HG03064 (cell line): ENCODE results near the gene DRG2.

Source experiments
- ATAC-seq: cut with Tn5 transposase; IDR thresholded peaks from one replicate; pipeline ENCODE4 v1.9.1; 2021; ENCODE audit warnings: low read depth; ENCODE audit not compliant: unreplicated experiment

DRG2 gene

DNA sequence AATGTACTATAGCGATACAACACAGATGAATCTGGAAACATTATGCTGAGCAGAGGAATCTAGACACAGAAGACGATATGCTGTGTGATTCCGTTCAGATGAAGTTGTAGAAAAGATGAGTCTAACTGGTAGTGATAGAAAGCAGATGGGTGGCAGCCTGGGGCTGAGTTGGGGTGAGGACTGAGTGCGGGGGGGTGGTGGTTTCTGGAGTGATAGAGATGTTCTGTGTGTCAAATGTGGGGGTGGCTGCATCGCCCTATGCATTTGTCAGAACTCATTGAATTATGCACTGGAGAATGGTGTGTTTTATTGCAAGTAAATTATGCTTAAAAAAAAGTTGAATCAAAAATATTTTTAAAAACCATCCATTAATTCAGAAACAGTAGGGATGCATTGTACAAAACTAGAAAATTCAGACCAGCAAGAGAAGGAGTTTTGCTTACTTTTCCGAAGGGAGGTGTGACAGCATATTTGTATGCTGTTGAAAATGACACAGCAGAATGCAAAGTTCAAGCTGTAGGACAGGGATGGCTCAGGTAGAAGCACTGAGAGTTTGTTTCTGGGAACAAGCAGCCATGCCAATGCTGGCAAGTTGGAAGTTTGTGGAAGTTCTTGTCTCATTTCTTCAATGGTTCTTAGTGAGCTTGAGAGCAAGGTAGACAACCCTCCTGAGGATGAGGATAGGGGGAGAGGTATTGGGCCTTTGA is 13.0 kb upstream of the DRG2 start:
- ATAC-seq = no peak

DNA sequence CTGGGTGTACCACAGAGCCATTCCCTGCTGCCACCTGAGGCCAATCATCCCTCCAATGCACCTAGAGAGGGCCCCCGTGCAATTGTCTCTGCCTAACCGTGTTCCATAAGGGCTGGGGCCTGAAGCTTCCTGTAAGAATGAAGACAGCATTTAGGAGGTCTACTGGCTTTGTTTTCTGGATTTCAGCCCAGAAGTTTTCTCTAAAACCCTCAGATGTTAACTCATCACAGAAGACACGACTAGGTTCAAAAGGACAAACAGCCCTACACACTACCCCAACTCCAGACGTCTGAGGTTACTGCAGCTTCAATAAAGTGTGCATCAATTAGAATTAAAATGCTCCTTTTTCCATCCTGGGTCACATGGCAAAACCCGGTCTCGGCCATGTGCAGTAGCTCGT is 10.8 kb upstream of the DRG2 start:
- ATAC-seq = no peak

DNA sequence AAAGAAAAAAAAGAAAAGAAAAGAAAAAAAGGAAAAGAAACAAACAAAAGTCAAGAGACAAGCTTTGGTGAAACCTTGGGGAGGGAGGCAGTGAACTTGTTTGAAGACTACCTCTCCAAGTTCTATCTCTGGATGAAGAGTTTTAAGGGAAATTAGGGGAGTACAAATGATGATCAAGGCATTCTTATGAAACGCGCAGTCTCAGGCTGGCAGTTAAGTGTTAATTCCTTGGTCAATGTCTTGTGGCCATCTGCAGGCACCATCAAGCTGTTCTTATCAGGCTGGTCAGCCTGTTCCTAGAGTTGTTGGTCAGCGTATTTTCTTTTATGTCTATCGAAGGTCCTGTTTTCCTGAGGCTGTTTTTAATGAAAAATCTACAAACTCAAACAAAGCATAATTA is 8.2 kb upstream of the DRG2 start:
- ATAC-seq = no peak

DNA sequence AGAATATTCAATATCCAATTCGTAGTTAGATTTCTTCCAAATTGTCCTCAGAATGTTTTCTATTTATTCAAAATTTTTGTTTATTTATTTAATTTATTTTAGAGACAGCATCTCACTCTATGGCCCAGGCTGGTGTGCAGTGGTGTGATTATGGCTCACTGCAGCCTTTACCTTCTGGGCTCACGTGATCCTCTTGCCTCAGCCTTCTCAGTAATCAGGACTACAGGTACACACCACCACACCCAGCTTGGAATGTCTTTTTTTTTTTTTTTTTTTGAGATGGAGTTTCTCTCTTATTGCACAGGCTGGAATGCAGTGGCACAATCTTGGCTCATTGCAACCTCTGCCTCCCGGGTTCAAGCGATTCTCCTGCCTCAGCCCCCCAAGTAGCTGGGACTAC is 3.5 kb upstream of the DRG2 start:
- ATAC-seq = no peak

DNA sequence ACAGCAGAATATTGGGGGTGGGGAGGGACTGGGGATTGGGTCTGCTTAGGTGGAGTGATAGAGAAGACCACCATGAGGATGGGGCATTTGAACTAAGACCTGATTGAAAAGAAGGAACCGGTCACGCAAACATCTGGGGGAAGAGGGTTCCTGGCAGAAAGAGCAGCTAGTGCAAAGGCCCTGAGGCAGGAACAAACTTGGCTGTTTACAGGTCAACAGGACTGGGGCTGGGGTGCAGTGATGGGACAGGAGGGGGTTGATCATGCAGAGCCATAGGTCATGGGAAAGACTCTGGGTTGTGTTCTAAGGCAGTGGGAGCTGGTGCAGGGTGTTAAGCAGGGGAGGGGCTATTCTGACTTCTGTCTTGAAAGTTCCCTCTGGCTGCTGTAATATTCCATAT is 1.9 kb downstream of the DRG2 start:
- ATAC-seq = no peak

DNA sequence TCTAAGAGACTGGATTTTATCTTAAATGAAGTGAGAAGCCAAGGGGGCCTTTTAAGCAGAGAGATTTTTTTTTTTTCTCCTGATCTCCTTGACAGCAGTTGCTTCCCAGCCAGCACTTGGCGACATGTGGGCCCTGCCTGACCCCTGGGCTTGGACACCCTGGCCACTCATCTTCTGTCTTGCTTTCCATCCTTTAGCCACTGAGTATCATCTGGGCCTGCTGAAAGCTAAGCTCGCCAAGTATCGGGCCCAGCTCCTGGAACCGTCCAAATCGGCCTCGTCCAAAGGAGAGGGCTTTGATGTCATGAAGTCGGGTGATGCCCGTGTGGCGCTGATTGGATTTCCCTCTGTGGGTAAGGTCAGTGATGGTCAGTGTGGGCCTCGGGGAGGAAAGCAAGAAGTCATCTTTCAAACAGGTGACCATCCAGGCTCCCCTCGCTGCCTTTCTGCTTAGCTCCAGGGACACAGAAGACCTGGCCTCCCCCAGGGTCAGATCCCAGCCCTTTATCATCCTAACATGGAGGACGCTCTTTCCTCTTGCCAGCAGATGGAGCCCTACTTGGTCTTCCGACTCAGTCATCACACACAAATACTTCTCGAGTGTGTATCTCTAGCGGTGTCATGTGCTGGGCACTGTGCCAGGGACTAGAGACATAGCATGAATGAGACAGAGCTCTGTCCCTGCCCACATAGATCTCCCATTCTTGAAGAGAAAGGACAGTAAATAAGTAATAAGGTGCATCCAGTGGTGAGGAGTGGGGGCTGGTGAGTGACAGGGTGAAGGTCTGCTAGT is 6.1 kb downstream of the DRG2 start:
- ATAC-seq = no peak

DNA sequence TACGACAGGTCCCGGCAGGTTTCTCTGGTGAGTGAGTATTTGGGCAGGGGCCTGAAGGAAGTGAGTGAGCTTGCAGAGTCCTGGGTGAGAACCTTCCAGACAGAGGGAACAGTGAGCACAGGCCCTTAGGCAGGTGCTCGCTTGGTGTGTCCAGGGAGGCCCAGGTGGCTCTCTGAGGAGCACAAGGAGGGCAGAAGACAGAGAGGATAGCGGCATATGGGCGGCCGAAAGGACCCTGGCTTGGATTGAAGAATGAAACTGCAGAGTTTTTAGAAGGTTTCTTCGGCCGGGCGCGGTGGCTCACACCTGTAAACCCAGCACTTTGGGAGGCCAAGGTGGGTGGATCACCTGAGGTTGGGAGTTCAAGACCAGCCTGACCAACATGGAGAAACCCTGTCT is 6.7 kb downstream of the DRG2 start:
- no peak for ATAC-seq

DNA sequence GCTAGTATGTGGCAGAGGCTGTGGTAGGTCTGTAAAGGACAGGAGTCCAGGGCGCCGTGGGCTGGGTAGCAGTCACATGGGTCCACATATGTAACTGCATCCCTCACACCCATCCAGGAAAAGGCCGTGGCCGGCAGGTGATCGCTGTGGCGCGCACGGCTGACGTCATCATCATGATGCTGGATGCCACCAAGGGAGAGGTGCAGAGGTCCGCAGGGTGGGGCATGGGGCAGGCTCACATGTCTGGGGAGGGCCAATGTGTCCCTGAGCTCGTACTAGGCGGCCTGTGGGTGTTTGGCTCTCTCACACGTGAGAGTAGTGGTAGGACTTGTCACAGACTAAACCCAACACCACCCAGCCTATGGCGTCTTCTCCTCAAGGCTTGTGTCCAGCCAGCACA is 11.8 kb downstream of the DRG2 start:
- no peak for ATAC-seq

DNA sequence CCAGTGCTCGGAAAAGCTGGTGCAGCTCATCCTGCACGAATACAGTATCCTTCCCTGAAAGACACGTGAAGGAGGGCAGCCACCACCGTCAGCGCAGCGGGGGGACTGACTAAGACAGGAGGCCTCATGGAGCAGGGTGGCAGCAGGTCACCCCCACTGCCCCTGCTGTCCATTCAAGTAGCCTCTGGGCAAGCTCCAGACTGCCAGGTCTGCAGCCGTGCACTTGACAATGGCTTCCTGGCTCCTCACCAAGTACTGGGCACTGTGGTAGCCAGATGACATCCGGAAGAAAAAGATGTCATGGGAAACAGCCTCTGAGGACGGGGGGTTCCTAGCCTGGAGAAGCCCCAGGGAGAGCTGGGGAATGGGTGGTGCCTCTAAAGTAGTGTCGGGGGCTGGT is 12.9 kb downstream of the DRG2 start:
- ATAC-seq = no peak

DNA sequence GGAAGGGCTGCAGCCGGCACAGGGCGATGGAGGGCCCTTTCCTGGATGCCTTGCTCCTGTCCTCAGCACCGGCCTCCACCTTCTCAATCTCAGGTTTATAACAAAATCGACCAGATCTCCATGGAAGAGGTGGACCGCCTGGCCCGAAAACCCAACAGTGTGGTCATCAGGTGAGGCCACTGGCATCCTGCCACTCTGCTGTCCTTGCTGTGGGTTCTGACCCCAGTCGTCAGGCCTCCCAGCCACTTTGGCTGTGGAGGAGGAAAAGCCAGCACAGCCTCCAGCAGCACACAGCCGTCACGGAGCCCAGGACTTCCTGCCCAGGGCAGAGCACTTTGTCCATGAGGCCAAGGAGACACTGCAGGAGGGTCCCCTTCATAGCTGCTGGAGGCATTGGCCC is 14.1 kb downstream of the DRG2 start:
- ATAC-seq = no peak

DNA sequence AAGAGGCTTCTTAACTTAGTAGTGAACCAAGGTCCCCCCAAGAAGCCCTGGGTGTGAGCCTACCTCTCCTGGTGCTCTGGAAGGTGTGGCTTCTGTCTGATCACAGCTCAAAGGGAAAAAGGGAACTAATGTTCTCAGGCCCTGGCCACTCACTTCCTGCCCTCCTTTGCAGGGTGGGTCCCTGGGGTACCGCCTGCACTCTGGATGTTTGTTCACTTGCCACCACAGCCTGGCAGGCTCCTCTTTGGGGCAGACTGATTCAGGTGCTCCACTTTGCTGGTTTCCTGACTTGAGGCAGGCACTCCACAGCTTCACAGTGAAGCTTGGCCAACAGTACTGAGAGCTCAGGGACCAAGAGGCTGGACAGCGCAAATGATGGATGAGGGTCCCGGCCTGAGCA is 14.9 kb downstream of the DRG2 start:
- ATAC-seq = no peak

DNA sequence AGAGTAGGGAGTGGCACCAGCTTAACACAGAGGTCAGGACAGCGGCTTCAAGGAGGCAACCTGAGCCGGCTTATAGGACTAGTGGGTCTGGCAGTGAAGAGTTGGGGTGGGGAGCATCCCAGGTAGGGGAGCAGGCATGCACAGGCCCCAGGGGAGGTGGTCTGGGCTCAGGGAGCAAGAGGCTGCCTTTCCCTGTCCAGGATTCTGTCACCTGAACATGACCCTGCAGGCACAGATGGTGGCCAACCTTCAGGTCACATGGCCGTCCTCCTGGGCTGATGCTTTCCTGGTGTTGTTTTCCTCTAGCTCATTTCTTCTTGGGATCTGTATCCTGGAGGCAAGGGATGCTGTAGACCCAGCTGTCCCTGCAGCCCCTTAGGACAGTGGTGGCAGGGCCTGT is 17.3 kb downstream of the DRG2 start:
- ATAC-seq = no peak

DNA sequence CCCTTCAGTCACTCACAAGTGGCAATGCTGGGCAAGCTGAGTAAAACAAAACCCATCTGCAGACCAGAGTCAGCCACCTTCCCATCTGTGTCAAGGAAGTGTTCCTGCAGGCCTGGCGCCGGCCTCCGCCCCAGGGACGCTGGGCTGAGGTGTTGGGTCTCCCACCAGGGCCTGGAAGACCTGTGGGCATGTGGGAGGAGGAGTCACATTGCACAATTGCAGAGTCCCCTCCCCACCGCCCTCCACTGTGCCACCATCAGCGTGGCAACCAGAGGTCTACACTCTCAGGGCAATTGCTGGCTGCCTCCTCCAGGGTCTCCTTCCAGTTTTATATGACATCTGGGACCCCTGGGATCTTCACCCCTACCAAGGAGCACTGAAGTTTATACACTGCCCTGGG is 17.8 kb downstream of the DRG2 start:
- no peak for ATAC-seq

DNA sequence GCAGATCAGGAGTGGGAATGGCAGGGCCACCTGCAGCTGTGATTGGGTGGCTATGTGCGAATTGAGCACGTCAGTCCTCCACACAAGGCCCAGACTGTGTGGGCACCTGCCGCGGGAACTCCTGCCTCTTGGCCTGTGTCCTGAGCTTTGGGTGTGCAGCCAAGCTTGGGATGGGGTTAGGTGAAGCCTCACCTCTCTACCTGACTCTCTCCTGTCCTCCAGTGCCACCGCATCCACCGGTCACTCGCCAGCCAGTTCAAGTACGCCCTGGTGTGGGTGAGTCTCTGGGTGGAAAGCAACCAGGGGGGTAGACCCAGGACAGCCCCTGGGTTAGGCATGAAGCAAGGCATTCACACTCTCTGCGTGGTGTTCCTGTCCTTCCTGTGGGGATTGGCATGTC is 18.5 kb downstream of the DRG2 start:
- no peak for ATAC-seq

DNA sequence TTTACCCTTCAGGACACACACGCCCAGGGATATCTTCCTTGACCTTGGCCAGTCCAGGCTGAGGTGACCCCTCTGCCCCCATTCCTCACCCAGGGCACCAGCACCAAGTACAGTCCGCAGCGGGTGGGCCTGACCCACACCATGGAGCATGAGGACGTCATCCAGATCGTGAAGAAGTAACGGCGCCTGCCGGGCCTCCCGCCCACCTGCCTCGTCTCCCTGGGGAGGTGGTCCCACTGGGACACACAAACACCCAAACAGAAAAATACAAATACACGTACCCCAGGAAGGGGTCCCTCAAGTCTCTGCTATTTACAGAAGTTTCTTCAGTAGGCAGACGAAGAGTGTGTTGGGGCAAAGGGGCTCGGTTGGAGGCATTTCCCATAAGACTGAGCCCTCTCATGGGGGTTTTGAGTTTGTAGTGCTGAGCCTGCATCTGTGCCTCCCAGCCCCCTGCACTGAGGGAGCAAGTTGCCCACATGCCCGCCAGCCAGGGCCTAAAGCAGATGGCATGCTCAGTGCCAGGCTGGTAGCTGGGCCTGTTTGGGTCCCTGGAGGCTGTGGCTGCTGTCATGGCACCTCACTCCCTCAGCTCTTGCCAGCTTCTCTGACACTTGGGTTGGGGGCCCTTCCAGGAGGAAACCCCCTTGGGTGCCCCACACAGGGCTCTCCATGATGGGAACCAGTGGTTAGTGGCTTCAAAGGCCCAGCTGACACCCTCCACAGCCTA is 19.5 kb downstream of the DRG2 start:
- ATAC-seq = no peak

DNA sequence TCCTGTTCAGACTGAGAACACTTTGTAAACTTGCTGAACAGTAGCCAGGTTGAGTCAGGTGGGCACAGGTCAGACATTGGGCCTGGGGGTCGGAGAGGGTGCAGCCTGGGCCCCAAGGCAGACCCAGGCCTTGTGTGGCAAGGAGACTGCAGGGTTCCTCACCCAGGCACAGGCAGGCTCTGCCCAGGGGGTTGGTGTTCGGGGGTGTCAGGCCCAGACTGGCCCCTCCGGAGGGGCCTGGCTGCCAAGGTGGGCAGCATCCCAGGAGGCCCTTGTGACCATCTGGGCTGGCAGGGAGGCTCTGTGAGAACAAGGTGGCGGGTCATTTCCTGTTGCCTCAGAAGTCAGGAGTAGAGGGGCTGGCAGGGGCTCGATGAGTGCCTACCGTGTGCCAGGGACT is 20.2 kb downstream of the DRG2 start:
- no peak for ATAC-seq

DNA sequence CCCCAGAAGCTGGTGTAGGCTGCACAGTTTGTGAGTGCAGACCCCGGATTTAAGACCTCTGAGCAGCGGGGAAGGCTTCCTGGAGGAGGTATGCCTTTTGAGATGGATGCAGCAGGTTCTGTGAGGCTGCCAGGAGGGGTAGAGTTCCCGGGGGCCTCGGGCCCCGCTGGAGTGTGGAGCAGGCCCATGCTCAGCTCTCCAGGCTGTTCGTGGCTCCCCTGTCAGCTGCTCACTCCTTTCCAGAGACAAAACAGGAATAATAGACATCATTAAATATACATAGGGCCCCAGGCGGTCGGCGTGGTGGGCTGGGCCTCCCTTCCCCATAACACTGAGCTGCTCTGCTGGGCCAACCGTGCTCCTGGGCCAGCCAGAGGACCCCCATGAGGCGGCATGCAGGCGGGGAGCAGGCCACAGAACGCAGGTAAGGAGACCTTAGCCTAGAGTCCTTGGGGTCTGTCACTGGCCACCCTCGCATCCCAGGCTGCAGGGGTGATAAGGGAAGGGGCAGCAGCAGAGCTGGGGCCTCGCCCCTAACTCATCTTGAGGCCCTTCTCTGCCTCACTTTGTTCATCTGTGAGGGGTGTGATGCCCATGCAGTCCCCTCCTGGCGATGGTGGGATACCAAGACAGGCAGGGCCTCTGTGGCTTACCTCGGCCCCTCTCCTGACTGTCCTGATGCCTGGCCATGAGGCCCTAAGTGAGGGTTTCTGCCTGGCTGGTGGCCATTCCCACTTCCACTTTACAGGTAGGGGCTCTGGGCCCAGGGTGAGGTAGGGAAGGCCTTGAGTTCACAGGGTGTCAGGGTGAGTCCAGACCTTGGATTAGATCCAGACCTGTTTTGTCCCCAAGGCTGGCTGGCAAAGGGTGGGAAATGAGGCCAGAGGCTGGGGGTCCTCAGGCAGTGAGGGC is 20.9 kb downstream of the DRG2 start, which contains the start of gene MYO15A:
Gene MYO15A (plus strand): TSS at position 356 of the 912 bp plus-strand sequence. CDS start 10,045 bp downstream, outside the sequence.
- no peak for ATAC-seq

DNA sequence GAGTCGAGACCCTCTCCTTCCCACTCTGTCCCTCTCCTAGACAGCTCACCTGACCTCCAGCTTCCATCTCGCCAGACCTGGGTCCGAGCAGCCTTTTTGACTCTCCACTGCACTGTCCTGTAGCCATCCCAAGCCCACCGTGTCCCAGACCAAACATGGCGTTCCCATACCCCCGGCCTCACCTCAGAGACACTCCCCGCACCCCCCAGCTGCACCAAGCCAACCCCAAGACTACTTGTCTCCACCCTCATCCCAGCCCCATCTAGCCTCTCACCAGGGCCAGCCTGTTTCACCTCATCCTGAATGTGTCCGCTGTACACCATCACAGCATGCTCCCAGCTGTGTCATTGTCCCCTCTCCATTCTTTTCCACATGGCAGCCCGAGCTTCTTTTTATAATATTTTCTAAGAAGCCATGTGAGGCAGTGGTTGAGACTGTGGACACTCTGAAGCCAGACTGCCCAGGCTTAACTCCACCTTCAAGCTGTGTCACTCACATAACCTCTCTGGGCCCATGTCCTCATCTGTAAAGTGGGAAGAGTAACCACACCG is 22.3 kb downstream of the DRG2 start:
- ATAC-seq = no peak

DNA sequence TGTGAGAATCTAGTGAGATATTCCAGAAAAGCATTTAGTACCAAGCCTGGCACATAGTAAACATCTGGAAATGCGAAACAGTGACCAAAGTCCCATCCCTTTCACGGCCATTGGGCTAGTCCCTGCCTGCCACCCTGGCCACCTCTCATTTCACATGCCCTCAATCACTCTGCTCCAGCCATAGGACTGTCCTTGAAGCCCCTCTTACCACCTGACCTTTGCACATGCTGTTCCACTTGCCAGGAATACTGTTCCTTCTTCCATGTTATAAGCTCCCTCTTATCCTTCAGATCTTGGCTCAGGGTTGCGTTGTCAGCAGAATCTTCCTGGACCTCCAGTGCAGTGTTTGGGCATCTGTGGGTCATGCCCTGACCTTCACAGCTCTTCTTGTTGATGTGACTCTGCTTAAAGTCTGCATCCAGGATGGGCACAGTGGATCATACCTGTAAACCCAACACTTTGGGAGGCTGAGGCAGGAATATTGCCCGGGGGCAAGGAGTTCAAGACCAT is 22.9 kb downstream of the DRG2 start:
- no peak for ATAC-seq
